GM19463 (cell line): ENCODE results near the gene C5orf15.
"Not testable (repeated sequence)": the region's sequence is repeated elsewhere in the genome, so short reads cannot be mapped to it uniquely, and the experiment has no call there.

Source experiments
- ATAC-seq: cut with Tn5 transposase; IDR thresholded peaks from one replicate; pipeline ENCODE4 v1.9.1; 2021; ENCODE audit warnings: mild to moderate bottlenecking, moderate library complexity; ENCODE audit not compliant: unreplicated experiment

C5orf15 gene

DNA sequence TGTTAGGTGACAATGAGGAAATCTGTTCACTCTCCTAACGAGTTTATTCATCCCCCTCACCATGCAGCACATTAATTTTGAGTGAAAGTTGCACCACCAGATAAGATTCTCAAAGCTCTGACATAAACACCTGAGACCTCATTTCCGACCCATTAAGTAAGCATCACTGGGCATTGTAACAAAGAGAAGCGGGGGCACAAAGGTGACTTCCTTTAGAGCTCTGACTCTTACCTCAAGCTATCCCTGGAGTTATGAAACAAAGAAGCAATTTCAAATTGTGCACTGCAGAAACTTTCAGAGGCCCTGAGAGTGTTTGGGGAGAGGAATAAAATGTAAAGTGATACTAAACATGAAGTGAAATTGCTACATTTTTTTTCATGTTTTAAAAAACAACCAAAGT, 29.5 kb downstream of the C5orf15 start:
- peak; percentile 42 for ATAC-seq

DNA sequence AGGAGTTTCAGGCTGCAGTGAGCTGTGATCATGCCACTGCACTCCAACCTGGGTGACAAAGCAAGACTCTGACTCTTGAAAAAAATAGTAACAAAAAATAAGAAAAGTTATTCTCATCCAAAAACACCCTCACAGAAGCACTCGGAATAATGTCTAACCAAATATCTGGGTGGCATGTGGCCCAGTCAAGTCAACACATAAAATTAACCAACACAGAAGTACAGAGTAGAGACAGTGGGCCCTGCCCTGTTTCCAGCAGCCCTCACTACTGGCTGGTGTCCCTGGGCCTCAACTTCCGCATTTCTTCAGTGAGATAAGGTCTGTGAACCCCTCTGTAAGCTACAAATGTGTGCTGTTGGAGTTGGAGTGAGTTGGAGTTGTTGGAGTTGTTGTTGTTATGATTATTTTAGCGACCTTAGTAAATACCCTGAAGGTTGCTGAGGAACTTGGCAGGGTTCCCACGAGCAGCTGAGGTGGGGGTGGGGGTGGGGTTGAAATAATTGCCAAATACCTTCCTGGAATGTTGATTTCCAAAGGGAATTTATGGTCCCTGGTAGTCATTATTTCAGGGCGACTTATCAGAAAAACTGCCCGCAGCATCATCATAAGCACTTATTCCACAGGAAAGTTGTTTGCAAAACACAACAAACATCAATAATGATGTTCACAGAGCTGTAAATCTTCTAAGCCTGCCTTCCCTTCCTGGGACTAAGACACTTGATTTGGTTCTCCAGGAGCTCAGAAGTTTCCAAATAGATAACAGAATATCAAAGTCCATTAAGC, 30.2 kb downstream of the C5orf15 start:
- ATAC-seq, result no peak

- not testable (repeated sequence) for ATAC-seq
These were observed 30.8 kb downstream of the C5orf15 start for GRCh38 chr5:133937628-133938027.

GRCh38 chr5:133936651-133937015, 31.8 kb downstream of the C5orf15 start:
- no peak for ATAC-seq

GRCh38 chr5:133935991-133936650, 32.3 kb downstream of the C5orf15 start:
- ATAC-seq, result not testable (repeated sequence)

DNA sequence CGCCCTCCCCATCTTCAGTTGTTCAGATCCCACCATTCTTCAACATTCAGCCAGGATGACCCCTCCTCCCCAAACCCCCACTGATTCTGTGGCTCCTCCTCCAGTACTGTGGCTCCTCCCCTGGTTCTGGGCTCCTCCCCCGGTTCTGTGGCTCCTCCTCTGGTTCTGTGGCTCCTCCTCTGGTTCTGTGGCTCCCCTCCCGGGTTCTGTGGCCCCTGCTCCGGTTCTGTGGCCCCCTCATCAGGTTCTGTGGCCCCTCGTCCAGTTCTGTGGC, 32.8 kb downstream of the C5orf15 start:
- ATAC-seq, result no peak

DNA sequence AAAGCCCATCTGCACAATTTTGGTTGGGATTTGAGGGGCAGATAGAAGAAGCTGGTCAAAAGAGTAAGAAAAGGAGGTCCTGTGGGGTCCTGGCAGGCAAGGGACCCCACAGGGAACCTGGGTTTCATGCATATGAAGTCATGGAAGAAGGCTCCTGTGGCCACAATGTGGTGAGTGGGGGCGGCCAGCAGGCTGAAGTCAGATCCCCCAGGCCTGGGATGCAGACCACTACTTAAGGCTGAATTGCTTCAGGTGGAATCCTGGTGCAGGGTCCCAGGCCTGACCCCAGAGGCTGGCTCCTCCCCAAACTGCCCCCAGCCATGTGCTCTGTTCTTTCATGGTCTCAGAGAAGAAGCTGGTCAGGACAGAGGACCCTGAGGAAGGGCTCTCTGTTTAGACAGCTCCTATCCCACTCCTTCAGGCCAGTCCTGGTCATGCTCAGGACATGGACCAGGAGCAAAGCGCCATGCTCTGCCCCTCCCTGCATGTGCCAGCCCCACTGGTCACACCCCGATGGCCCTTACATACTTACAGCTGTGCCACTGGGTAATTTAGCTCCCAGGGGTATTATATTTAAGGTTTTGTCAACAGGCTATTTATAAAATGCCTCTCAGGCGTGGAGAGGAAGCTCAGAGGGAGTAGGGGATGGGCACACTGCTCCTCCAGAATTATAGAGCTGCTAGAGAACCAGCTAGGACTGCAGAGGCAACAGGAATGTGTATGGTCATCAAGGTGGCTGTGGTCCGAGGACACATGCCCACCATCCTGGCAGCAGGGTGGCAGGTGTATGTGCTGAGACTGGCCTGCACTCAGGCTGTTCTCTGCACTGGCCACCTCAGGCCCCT, 33.4 kb downstream of the C5orf15 start:
- no peak for ATAC-seq

- ATAC-seq, result no peak
These were observed 34.1 kb downstream of the C5orf15 start for GRCh38 chr5:133934311-133934710.

DNA sequence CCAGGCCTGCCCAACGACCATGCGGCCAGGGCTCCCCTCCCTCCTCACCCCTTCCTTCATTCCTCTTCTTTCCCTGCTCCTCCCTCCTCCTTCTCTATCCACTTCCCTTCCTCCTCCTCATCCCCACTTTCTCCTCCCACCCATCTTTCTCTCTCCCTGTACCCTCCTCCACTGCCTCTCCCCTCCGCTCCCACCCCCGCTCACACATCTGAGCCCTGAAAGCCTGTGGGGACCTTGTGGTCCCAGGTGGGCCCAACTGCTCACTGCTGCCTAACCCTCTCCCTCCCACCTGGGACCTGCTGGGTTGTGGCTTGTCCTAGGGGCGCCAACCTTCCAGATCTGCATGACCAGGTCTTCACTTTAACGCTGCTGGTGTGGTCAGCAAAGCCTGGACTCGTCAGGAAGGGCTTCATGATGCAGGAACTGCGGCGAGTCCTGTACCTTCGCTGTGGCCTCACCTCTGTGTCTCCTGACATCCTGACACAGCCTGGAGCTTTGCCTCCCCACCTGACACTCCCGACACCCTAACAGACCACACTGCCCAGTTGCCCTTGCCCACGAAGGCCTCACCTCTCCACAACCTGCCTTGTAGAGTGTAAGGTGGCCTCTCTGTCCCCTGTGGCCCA, 34.6 kb downstream of the C5orf15 start:
- no peak for ATAC-seq

GRCh38 chr5:133933169-133933509, 35.3 kb downstream of the C5orf15 start:
- ATAC-seq, result no peak

DNA sequence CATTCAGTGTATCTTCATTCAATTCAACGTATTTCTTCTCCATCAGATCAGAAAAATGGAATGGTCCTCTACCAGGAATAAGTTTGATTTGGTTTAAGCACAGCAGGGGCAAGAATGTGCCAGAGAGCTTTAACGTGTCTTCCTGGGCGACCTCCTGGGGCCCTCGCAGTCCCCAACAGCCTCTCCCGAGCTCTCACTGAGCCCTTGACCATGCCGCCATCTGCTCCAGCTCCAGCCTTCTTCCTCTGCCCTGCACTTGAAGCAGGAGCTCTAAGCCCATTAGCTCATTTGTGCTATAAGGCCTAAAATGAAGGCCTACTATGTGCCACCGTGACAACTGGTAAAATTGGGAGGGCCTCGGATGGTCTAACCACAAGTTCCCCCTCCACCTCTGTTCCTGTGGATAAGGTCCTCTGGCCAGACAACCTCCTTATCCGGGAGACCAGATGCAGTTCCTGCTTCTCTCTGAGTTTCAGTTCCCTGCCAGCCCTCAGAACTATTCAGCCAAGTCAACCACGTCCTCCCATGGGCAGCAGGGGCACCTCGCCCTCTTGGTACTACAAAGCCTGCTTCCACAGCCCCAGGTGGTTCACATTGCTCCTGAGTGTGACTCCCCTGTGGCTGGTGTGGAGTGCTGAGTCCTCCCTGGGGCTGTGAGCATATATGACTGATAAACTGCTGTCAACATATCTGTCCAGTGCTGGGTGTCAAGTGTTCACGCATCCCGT, 35.8 kb downstream of the C5orf15 start:
- no peak for ATAC-seq

GRCh38 chr5:133931546-133931945, 36.9 kb downstream of the C5orf15 start:
- no peak for ATAC-seq

DNA sequence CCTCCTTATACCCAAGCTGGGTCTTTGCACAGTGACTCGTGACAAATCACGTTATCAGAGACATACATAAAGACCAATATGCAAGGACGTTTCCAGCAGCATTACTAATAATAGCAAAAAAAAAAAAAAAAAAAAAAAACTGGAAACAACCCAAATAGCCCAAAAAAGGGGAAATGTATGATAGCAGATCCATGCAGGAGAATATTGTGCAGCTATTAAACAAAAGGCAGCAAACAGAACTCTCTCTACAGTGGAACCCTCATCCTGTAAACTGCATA, 37.7 kb downstream of the C5orf15 start:
- no peak for ATAC-seq

GRCh38 chr5:133930061-133930812, 38.2 kb downstream of the C5orf15 start:
- ATAC-seq, result peak; percentile 31

DNA sequence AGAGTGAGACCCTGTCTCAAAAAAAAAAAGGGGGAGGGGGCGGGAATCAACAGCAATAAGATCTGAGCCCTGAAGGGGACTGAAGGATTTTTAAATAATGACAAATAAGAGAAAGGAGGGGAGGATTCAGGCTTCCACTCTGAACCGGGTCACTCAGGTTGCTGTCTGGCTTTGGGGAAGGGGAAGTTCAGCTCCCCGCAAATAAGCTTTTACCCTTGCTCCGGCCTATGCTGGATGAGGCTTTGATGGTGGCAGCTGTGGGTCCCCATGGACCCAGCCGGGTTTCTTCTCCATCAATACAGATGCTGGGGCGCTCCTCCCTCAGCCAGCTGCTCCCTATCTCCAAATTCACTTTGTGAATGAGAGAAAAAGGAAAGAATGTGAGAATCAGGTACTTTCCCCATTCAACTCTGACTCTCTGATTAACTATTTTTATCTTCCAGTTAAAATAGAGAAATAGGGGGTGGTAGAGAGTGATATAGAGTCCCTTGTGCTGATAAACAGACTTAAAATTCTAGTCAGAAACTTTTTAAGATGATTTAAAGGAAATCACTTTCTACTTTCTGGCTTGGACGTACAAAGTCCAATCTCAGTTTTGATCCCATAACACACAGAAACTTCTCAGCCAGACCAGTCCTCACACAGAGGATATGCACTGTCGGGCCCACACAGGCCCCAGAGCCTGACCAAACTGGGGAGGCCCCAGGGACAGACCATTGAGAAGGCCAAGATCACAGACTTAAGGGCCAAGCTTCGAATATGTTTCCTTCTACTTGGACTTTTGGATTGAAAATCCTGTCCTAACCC, 39.6 kb downstream of the C5orf15 start:
- peak; percentile 51 for ATAC-seq

DNA sequence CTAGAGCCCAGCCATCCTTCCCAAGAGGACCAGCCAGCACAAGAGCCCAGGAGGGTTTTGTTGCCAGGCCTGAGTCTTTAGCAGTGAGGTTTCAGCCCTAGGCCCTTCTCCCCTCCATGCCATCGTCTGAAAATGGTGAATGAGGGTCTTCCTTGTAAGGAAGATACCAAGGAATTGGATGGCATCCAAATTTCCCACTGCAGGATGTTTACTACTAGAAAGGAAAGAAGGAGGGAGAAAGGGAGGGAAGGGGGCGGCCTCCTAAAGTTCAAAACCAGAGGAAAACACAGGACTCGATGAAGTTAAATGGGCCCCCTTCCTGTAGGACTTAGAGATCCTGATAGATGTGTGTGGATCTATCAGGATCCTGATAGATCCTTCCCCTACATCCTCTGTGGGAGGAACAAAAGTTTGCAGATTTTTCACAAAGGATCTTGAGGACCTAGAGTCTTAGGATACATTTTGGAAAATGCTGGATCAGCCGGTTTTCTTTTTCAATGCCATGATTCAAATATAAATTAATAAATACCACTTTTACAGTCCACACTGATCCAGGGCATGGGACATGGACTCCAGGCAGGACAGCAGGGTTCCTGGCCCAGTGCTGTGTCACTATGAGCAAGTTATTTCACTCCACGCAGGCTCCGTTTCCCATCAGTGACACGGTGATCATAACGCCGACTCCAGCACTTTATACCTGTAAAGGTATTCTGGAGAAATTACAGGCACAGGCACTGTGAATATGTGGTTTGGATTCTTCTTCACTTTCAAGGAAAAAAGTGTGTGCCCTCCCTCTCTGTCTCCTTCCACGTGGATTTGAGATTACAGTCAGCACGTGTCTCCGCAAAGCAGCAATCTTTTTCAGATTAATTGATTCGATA, 40.9 kb downstream of the C5orf15 start:
- ATAC-seq, result no peak

DNA sequence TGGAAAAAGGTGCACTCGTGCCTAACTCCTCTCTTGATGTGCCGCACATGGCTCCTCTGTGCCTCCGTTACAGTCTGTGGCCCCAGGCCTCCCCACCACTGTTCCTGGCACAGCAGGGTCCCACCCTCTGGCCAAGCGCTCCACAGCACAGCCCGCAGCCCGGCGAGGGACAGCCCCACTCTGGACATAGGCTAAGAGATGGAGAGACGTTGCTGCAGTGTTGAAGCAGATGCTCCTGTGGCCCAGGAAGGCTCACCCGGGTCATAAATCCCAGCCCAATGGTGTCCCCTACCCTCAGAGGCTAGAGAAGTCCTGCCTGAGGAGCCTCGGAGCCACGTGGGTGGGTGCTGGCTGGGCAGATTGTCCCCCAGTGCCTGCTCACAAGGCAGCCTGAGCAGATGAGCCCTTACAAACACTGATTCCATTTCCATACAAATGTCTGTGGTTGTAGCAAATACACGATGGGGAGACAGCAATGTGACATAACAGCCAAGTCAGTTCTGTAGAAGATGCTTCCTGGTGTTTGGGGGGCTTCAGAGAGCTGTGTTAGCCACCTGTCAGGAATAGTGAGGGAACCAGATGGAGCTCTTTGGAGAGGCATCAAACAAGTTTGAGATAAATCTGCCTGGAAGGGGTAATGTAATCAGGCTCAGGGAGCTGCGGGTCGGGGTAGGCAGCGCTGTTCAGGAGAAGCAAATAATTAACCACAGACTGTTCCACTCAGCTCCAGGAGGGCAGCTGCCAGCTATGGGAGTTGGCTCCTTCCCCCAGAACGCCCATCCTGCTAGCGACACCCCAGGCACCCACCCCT, 41.7 kb downstream of the C5orf15 start:
- no peak for ATAC-seq
